CD14-positive monocyte (primary cell): ENCODE data around the gene NUP85. TPM values are rescaled to one million over a fixed set of nuclear protein-coding genes. Genes with fewer than 3 reads are reported as not detected.

Source experiments
- DNase-seq, 3 donors: peaks; one replicate each; pipeline ENCODE4 v3.0.0-alpha.2; 2011 to 2022
- H2AFZ ChIP-seq: 2 replicates; pipeline ENCODE4 v1.6.0; 2012; ENCODE audit warnings: mild to moderate bottlenecking, low read depth, low read length, inconsistent platforms; ENCODE audit not compliant: insufficient read depth, poor library complexity, severe bottlenecking
- H3K27ac ChIP-seq, 2 donors: 1 replicate in 1 of 2; 2 replicates in 1 of 2; pipeline ENCODE4 v1.5.1; 2012 to 2013; ENCODE audit warnings: low read length in 2 of 2, control low read depth in 1 of 2, inconsistent platforms in 1 of 2, low read depth in 1 of 2, mild to moderate bottlenecking in 1 of 2
- H3K27me3 ChIP-seq, 2 donors: one replicate each; pipeline versions ENCODE4 v1.6.0 to v1.6.1; 2011 to 2013; ENCODE audit warnings: low read length in 2 of 2; ENCODE audit not compliant: control insufficient read depth in 2 of 2, insufficient read depth in 2 of 2
- H3K36me3 ChIP-seq, 2 donors: replicated peaks in 1 of 2; 1 replicate in 1 of 2; 2 replicates in 1 of 2; pipeline versions ENCODE4 v1.5.1 to v1.6.1; 2012 to 2013; ENCODE audit warnings: low read length in 2 of 2, control low read depth in 1 of 2, inconsistent platforms in 1 of 2, mild to moderate bottlenecking in 1 of 2; ENCODE audit not compliant: insufficient read depth in 2 of 2, control insufficient read depth in 1 of 2
- H3K4me1 ChIP-seq, 2 donors: 1 replicate in 1 of 2; 2 replicates in 1 of 2; pipeline versions ENCODE4 v1.5.1 to v1.6.1; 2012 to 2013; ENCODE audit warnings: low read length in 2 of 2, control low read depth in 1 of 2, inconsistent platforms in 1 of 2, mild to moderate bottlenecking in 1 of 2, moderate library complexity in 1 of 2; ENCODE audit not compliant: insufficient read depth in 2 of 2, control insufficient read depth in 1 of 2
- H3K4me2 ChIP-seq: replicated peaks from 2 replicates; pipeline ENCODE3; 2012; ENCODE audit warnings: low read length, moderate library complexity, mild to moderate bottlenecking; ENCODE audit not compliant: poor library complexity, severe bottlenecking; ENCODE audit errors: extremely low read depth
- H3K4me3 ChIP-seq, 3 experiments: fragments of 200-600 bp in 1 of 3; sonication (generic) in 1 of 3; replicated peaks in 1 of 3; 1 replicate in 2 of 3; 2 replicates in 1 of 3; pipeline ENCODE4 v1.5.1; 2011 to 2013; ENCODE audit warnings: low read length in 3 of 3, mild to moderate bottlenecking in 3 of 3, control low read depth in 2 of 3, low read depth in 2 of 3, inconsistent platforms in 1 of 3, moderate library complexity in 1 of 3
- H3K79me2 ChIP-seq: 2 replicates; pipeline ENCODE4 v1.6.0; 2012; ENCODE audit warnings: mild to moderate bottlenecking, control low read depth, inconsistent platforms, low read length, moderate library complexity; ENCODE audit not compliant: insufficient read depth
- H3K9ac ChIP-seq: 2 replicates; pipeline ENCODE4 v1.6.0; 2017; ENCODE audit warnings: low read length, mild to moderate bottlenecking; ENCODE audit not compliant: insufficient read depth, poor library complexity, severe bottlenecking
- H3K9me3 ChIP-seq, 2 donors: replicated peaks in 1 of 2; 1 replicate in 1 of 2; 2 replicates in 1 of 2; pipeline versions ENCODE4 v1.5.1 to v1.6.1; 2012 to 2013; ENCODE audit warnings: low read length in 2 of 2, control low read depth in 1 of 2; ENCODE audit not compliant: control insufficient read depth in 1 of 2, insufficient read depth in 1 of 2
- H4K20me1 ChIP-seq: 2 replicates; pipeline ENCODE4 v1.6.0; 2012; ENCODE audit warnings: mild to moderate bottlenecking, low read length, control low read depth, moderate library complexity; ENCODE audit not compliant: insufficient read depth
- H3K27ac Mint-ChIP-seq, 7 donors: one replicate each; pipeline ENCODE4 v1.8.0; 2020; ENCODE audit warnings: mild to moderate bottlenecking in 7 of 7, mixed read lengths in 7 of 7, moderate library complexity in 6 of 7, inconsistent platforms in 2 of 7
- H3K27me3 Mint-ChIP-seq, 3 donors: one replicate each; pipeline ENCODE4 v1.8.0; 2021 to 2022; ENCODE audit warnings: low read depth in 3 of 3, mild to moderate bottlenecking in 3 of 3, mixed read lengths in 3 of 3, moderate library complexity in 3 of 3, inconsistent platforms in 1 of 3
- H3K36me3 Mint-ChIP-seq, 2 donors: one replicate each; pipeline ENCODE4 v1.8.0; 2020; ENCODE audit warnings: mixed read lengths in 2 of 2, inconsistent platforms in 1 of 2, mild to moderate bottlenecking in 1 of 2
- H3K4me1 Mint-ChIP-seq: one replicate; pipeline ENCODE4 v1.8.0; 2020; ENCODE audit warnings: mild to moderate bottlenecking, mixed read lengths
- H3K4me3 Mint-ChIP-seq, 2 donors: one replicate each; pipeline ENCODE4 v1.8.0; 2020; ENCODE audit warnings: mild to moderate bottlenecking in 2 of 2, mixed read lengths in 2 of 2, moderate library complexity in 1 of 2
- H3K9me3 Mint-ChIP-seq, 7 donors: one replicate each; pipeline ENCODE4 v1.8.0; 2020 to 2022; ENCODE audit warnings: mixed read lengths in 7 of 7, mild to moderate bottlenecking in 6 of 7, moderate library complexity in 6 of 7, inconsistent platforms in 2 of 7
- CTCF ChIP-seq: fragments of 200-600 bp; IDR thresholded peaks from one replicate; pipeline ENCODE4 v1.8.0; 2022; ENCODE audit warnings: antibody characterized with exemption, mild to moderate bottlenecking
- WGBS: methylation state at CpG from one replicate; pipeline ENCODE4 v1.1.5; 2013; ENCODE audit warnings: missing lambda C conversion rate; ENCODE audit not compliant: insufficient coverage; 5-methylcytosine and 5-hydroxymethylcytosine counted together
- intact Hi-C, 2 donors: fragments of 100-400 bp; cut with micrococcal nuclease; formaldehyde crosslinking; loops; one replicate each; pipeline versions ENCODE4 v1.15.0 to v1.15.1; 2023
- polyA plus RNA-seq, 3 donors: library from polyadenylated mRNA; depleted of rRNA in 1 of 3; unstranded in 2 of 3; stranded (reverse) in 1 of 3; fragments of 300-500 nt in 2 of 3; fragments of >200 nt in 1 of 3; fragmentation: Illumina TruSeq in 2 of 3; gene quantifications; 1 replicate in 2 of 3; 2 replicates in 1 of 3; pipeline ENCODE4 v1.2.3, GENCODE V29; 2012 to 2021

The NUP85 gene
- polyA plus RNA-seq, 3 donors = 36.3 to 94.2 (median 38.7) TPM

GRCh38 chr17:75227729-75228128 lies 22.2 kb downstream of the NUP85 start:
- Mint-ChIP-seq H3K4me3 (peak overlapping the region; percentile 67 to 85), H3K4me1 (peaks cover 38% of the 10 kb centered on the region), H3K9me3 (no peaks in the 10 kb centered on the region), H3K27ac (peak overlapping the region; percentile 85 to 94 (median 88)), H3K27me3 (peaks cover 0 to 4% (median 0%) of the 10 kb centered on the region in 3 donors), H3K36me3 (peaks cover 56 to 74% of the 10 kb centered on the region in 2 donors)
- no peak overlapping the region for H2AFZ ChIP-seq
- intact Hi-C loops = no loop called here
- no peak for DNase-seq
- H4K20me1 ChIP-seq = no peaks in the 10 kb centered on the region
- H3K79me2 ChIP-seq = peaks cover 21% of the 10 kb centered on the region
- no peaks in the 10 kb centered on the region for H3K9me3 ChIP-seq
- peak overlapping the region; percentile 87 to 92 for H3K27ac ChIP-seq
- WGBS = no CpG with 5 or more reads among the region's 5 CpGs
- peaks cover 35 to 37% of the 10 kb centered on the region in 2 donors for H3K4me1 ChIP-seq
- H3K36me3 ChIP-seq = peaks cover 54 to 60% of the 10 kb centered on the region in 2 donors
- no peak for TF ChIP-seq CTCF
- peak overlapping the region in 1 of 3 experiments; percentile 72 for H3K4me3 ChIP-seq
- H3K4me2 ChIP-seq = peak overlapping the region; percentile 80
- H3K27me3 ChIP-seq = no peaks in the 10 kb centered on the region
- H3K9ac ChIP-seq = peak overlapping the region; percentile 50

- no peak for TF ChIP-seq CTCF
- no peak overlapping the region for H2AFZ ChIP-seq
- H3K4me3 ChIP-seq = peak overlapping the region in 2 of 3 experiments; percentile 20 to 72
- peak overlapping the region; percentile 80 for H3K4me2 ChIP-seq
- peak overlapping the region; percentile 87 to 92 for H3K27ac ChIP-seq
- Mint-ChIP-seq H3K27me3 (peaks cover 0 to 4% (median under 1%) of the 10 kb centered on the region in 3 donors), H3K27ac (peak overlapping the region; percentile 85 to 94 (median 91)), H3K36me3 (peaks cover 58 to 75% of the 10 kb centered on the region in 2 donors), H3K9me3 (no peaks in the 10 kb centered on the region), H3K4me1 (peaks cover 38% of the 10 kb centered on the region), H3K4me3 (peak overlapping the region; percentile 67 to 85)
- peak; percentile 69 to 92 (median 90) for DNase-seq
- no peaks in the 10 kb centered on the region for H4K20me1 ChIP-seq
- H3K4me1 ChIP-seq = peaks cover 35 to 37% of the 10 kb centered on the region in 2 donors
- H3K27me3 ChIP-seq = no peaks in the 10 kb centered on the region
- no peaks in the 10 kb centered on the region for H3K9me3 ChIP-seq
- intact Hi-C loops = no loop called here
- peak overlapping the region; percentile 50 for H3K9ac ChIP-seq
- peaks cover 21% of the 10 kb centered on the region for H3K79me2 ChIP-seq
- peaks cover 54 to 60% of the 10 kb centered on the region in 2 donors for H3K36me3 ChIP-seq
- WGBS = 0% methylated on average over 1 of the region's 2 CpGs
These were observed 22.8 kb downstream of the NUP85 start for GRCh38 chr17:75228305-75228704.
